CD8-positive, alpha-beta memory T cell (primary cell): ENCODE data around the gene CALU. TPM values are rescaled to one million over a fixed set of nuclear protein-coding genes. Genes with fewer than 3 reads are reported as not detected.
A peak's percentile ranks its signal among the peaks of the same experiment; 100 is the strongest.

Experiments used
- CTCF ChIA-PET: fragments of 350-600 bp; sonication (Branson Sonifier 250); formaldehyde crosslinking; loops from one replicate; lab custom pipeline; 2021; ENCODE audit warnings: antibody characterized with exemption; lab: Charles Lee
- POLR2A ChIA-PET: fragments of 350-600 bp; sonication (Branson Sonifier 250); formaldehyde crosslinking; loops from one replicate; lab custom pipeline; 2021; ENCODE audit warnings: antibody characterized with exemption; lab: Charles Lee
- DNase-seq, 5 donors: peaks; one replicate each; pipeline versions ENCODE4 v3.0.0 to v3.0.0-alpha.2; 2020 to 2022; ENCODE audit warnings: mixed read lengths in 1 of 5
- H3K27ac ChIP-seq: one replicate; pipeline ENCODE4 v1.7.0; 2013; ENCODE audit warnings: low read depth, mild to moderate bottlenecking, low read length, moderate library complexity
- H3K27me3 ChIP-seq: 2 replicates; pipeline ENCODE4 v1.7.0; 2013; ENCODE audit warnings: low read length, mild to moderate bottlenecking; ENCODE audit not compliant: insufficient read depth, poor library complexity, severe bottlenecking
- H3K36me3 ChIP-seq: 2 replicates; pipeline ENCODE4 v1.7.0; 2013; ENCODE audit warnings: mild to moderate bottlenecking, low read length, moderate library complexity; ENCODE audit not compliant: insufficient read depth
- H3K4me1 ChIP-seq: 2 replicates; pipeline ENCODE4 v1.7.0; 2013; ENCODE audit warnings: mild to moderate bottlenecking, low read length, moderate library complexity; ENCODE audit not compliant: insufficient read depth
- H3K4me3 ChIP-seq: 2 replicates; pipeline ENCODE4 v1.7.0; 2013; ENCODE audit warnings: mild to moderate bottlenecking, low read length
- H3K9me3 ChIP-seq: 2 replicates; pipeline ENCODE4 v1.7.0; 2013; ENCODE audit warnings: mild to moderate bottlenecking, low read length
- H3K27ac Mint-ChIP-seq, 8 donors: one replicate each; pipeline ENCODE4 v1.8.0; 2020 to 2021; ENCODE audit warnings: mixed read lengths in 8 of 8, mild to moderate bottlenecking in 6 of 8, inconsistent platforms in 3 of 8, moderate library complexity in 3 of 8
- H3K27me3 Mint-ChIP-seq, 2 donors: one replicate each; pipeline ENCODE4 v1.8.0; 2020 to 2021; ENCODE audit warnings: mixed read lengths in 2 of 2, mild to moderate bottlenecking in 1 of 2, moderate library complexity in 1 of 2
- H3K36me3 Mint-ChIP-seq, 3 donors: one replicate each; pipeline ENCODE4 v1.8.0; 2020 to 2021; ENCODE audit warnings: mixed read lengths in 3 of 3, inconsistent platforms in 1 of 3, mild to moderate bottlenecking in 1 of 3
- H3K4me1 Mint-ChIP-seq, 3 donors: one replicate each; pipeline ENCODE4 v1.8.0; 2020 to 2021; ENCODE audit warnings: mixed read lengths in 3 of 3, inconsistent platforms in 1 of 3, mild to moderate bottlenecking in 1 of 3
- H3K4me3 Mint-ChIP-seq, 7 donors: one replicate each; pipeline ENCODE4 v1.8.0; 2020 to 2021; ENCODE audit warnings: mixed read lengths in 7 of 7, mild to moderate bottlenecking in 6 of 7, moderate library complexity in 4 of 7, inconsistent platforms in 2 of 7
- H3K9me3 Mint-ChIP-seq, 5 donors: one replicate each; pipeline ENCODE4 v1.8.0; 2020 to 2022; ENCODE audit warnings: mixed read lengths in 5 of 5, mild to moderate bottlenecking in 3 of 5, moderate library complexity in 2 of 5, inconsistent platforms in 1 of 5
- polyA plus RNA-seq: library from polyadenylated mRNA; unstranded; fragments of 300-500 nt; fragmentation: Illumina TruSeq; gene quantifications from one replicate; pipeline ENCODE4 v1.2.3, GENCODE V29; 2021
- total RNA-seq, 2 experiments: library from RNA; stranded (reverse); gene quantifications; one replicate each; pipeline ENCODE4 v1.2.3, GENCODE V29; 2021

CALU gene
- 10 to 100 TPM; 51.4 to 52.0 TPM for total RNA-seq
- 28.8 TPM for polyA plus RNA-seq

DNA sequence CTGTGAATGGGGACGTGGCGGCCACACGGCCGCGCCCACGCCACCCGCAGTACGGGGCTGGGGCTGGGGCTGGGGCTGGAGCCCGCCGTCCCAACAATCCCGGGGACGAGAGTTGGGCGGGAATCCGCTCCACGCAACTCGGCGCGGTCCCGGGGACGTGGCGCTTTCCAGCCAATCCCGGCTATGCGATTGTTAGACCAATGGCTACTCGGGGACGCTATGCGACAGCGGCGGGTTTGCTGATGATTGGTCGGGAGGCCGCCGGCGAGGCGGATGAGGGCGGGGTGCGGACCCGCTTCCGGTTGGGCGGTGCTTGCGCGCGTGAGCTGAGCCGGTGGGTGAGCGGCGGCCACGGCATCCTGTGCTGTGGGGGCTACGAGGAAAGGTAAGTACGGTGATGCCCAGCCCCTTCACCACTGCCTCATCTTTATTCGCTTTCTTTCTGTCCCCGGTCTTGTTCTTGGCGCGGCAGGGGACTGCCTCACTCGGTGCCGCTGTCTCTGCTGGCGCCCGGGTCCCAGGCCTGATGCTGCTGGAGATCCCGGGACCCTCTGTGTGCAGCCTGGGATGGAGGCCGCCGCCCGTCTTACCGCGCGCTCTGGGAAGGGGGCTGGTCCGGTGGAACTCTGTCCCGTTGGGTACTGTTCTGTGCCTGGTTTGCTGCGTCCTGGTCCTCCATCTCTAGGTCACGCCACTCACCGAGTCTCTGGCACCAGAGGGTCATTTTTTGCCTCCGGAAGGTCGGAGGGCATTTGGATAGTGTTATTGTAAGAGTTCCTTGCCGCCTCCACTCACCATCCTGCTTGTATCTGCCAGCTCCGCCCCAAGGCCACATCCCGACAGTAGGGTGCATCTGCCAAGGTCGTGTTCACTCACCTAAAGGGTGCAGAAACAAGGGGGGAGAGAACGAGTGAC lies at the start of gene CALU:
CALU (plus strand) TSS at position 312 of the 915 bp plus-strand sequence. CDS start 9,225 bp downstream, outside the sequence.
- H3K4me3 Mint-ChIP-seq, result peak within 1 kb of the TSS; percentile 94 to 100 (median 99)
- no peaks in the 10 kb centered on the region for H3K27me3 Mint-ChIP-seq
- no peaks in the 10 kb centered on the region for H3K9me3 Mint-ChIP-seq
- H3K4me1 ChIP-seq, result peaks cover 27% of the 10 kb centered on the region
- H3K4me3 ChIP-seq, result peak within 1 kb of the TSS; percentile 96
- H3K9me3 ChIP-seq, result no peaks in the 10 kb centered on the region
- H3K27ac ChIP-seq, result peak within 1 kb of the TSS; percentile 98
- peak; percentile 93 to 96 (median 94) for DNase-seq
- H3K27me3 ChIP-seq, result no peaks in the 10 kb centered on the region
- peaks cover 43 to 57% (median 52%) of the 10 kb centered on the region in 3 donors for H3K4me1 Mint-ChIP-seq
- POLR2A ChIA-PET, result interaction anchor here (0.5 to 1.1 kb wide), 3 partner anchors 23 to 52 kb away, joined by 3 to 7 read pairs (median 4); no protein-coding TSS in a partner anchor
- CTCF ChIA-PET, result interaction anchor here (0.8 to 1.3 kb wide), 6 partner anchors 10 to 312 kb away, joined by 3 to 5 read pairs (median 3); no protein-coding TSS in a partner anchor
- H3K27ac Mint-ChIP-seq, result peak within 1 kb of the TSS; percentile 91 to 99 (median 98)
- H3K36me3 ChIP-seq, result no peaks in the 10 kb centered on the region
- H3K36me3 Mint-ChIP-seq, result peaks cover 0 to 13% (median 0%) of the 10 kb centered on the region in 3 donors

GRCh38 chr7:128691227-128691626 lies 47.9 kb upstream of the CALU start:
- Mint-ChIP-seq H3K9me3 (no peaks in the 10 kb centered on the region), H3K36me3 (peaks cover 0 to 5% (median 0%) of the 10 kb centered on the region in 3 donors), H3K4me3 (no peak overlapping the region), H3K4me1 (no peaks in the 10 kb centered on the region), H3K27me3 (peaks cover 7 to 47% of the 10 kb centered on the region in 2 donors), H3K27ac (no peak overlapping the region)
- DNase-seq, result no peak
- POLR2A ChIA-PET, result no interaction called here
- Histone ChIP-seq H3K9me3 (no peaks in the 10 kb centered on the region), H3K27me3 (peaks cover 1% of the 10 kb centered on the region), H3K27ac (no peak overlapping the region), H3K4me3 (no peak overlapping the region), H3K36me3 (no peaks in the 10 kb centered on the region), H3K4me1 (no peaks in the 10 kb centered on the region)
- CTCF ChIA-PET, result no interaction called here

GRCh38 chr7:128692623-128693270 lies 46.4 kb upstream of the CALU start:
- POLR2A ChIA-PET, result no interaction called here

DNA sequence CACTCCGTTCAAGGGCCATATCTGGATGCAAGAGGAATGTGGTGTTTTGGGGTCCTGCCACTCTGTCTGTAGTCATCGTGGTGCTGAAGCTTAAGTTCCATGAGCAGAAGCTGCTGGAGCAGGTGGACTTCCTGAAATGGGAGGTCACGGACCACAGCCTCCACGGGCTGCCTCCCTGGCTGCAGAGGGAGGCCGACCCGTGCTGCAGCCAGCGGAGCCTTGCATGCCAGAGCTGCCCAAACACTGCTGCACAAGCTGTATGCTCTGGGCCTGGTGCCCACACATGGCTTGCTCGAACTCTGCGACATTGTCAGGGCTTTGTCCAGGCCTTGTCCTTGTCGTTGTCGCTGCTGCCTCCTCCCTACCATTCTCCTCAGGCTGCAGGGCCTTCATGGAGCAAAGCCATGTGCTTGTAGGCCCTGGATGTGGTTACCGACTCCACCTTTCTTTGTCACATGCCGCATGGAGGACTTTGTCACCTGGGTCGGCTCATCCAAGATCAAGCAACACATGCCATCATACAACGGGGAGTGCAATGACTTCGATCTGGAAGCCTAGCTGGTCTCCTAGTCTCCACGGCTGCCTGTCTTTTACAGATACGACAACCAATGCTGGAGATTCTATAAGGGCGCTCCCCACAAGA lies 45.7 kb upstream of the CALU start:
- no peaks in the 10 kb centered on the region for H3K36me3 ChIP-seq
- no peak overlapping the region for H3K27ac ChIP-seq
- no peak overlapping the region for H3K4me3 ChIP-seq
- Mint-ChIP-seq H3K27ac (no peak overlapping the region), H3K9me3 (no peaks in the 10 kb centered on the region), H3K36me3 (no peaks in the 10 kb centered on the region), H3K27me3 (peaks cover 23 to 69% of the 10 kb centered on the region in 2 donors), H3K4me3 (no peak overlapping the region), H3K4me1 (peaks cover 8 to 15% (median 14%) of the 10 kb centered on the region in 3 donors)
- peaks cover 23% of the 10 kb centered on the region for H3K27me3 ChIP-seq
- H3K4me1 ChIP-seq, result no peaks in the 10 kb centered on the region
- POLR2A ChIA-PET, result no interaction called here
- CTCF ChIA-PET, result no interaction called here
- no peaks in the 10 kb centered on the region for H3K9me3 ChIP-seq
- no peak for DNase-seq

More at GRCh38 chr7:128692623-128693270, 46.4 kb upstream of the CALU start:
- Histone ChIP-seq H3K4me3 (no peak overlapping the region), H3K27ac (no peak overlapping the region), H3K36me3 (no peaks in the 10 kb centered on the region), H3K4me1 (no peaks in the 10 kb centered on the region), H3K9me3 (no peaks in the 10 kb centered on the region), H3K27me3 (peaks cover 16% of the 10 kb centered on the region)
- H3K4me3 Mint-ChIP-seq, result no peak overlapping the region
- peaks cover 5 to 9% (median 7%) of the 10 kb centered on the region in 3 donors for H3K4me1 Mint-ChIP-seq
- H3K36me3 Mint-ChIP-seq, result no peaks in the 10 kb centered on the region
- no peak for DNase-seq
- H3K27ac Mint-ChIP-seq, result no peak overlapping the region
- CTCF ChIA-PET, result no interaction called here
- H3K9me3 Mint-ChIP-seq, result no peaks in the 10 kb centered on the region
- peaks cover 17 to 62% of the 10 kb centered on the region in 2 donors for H3K27me3 Mint-ChIP-seq

DNA sequence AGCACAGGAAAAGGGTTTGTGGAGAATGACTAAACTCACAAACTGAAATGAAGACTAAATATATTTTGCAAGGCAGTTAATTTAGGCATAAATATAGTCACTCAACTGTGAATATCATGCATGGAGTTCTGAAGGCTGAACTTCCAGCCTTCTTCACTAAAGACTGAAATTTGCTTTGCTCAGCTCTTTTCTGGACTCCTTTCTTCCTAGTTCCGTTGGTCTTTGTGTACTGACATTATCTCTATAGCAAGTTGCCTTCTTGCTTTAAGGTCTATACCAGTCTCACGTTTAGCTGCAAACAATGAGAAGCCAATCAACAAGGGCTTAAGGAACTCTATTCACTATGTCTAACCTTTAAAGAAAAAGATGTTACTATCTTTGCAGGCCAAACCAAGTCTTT lies 44.4 kb upstream of the CALU start:
- no peak for DNase-seq
- Mint-ChIP-seq H3K27ac (no peak overlapping the region), H3K4me1 (peaks cover 8 to 15% (median 14%) of the 10 kb centered on the region in 3 donors), H3K9me3 (no peaks in the 10 kb centered on the region), H3K27me3 (peaks cover 30 to 81% of the 10 kb centered on the region in 2 donors), H3K36me3 (no peaks in the 10 kb centered on the region), H3K4me3 (no peak overlapping the region)
- H3K27ac ChIP-seq, result no peak overlapping the region
- no peaks in the 10 kb centered on the region for H3K4me1 ChIP-seq
- ChIA-PET POLR2A (no interaction called here), CTCF (no interaction called here)
- no peaks in the 10 kb centered on the region for H3K9me3 ChIP-seq
- peaks cover 26% of the 10 kb centered on the region for H3K27me3 ChIP-seq
- H3K4me3 ChIP-seq, result no peak overlapping the region
- no peaks in the 10 kb centered on the region for H3K36me3 ChIP-seq

DNA sequence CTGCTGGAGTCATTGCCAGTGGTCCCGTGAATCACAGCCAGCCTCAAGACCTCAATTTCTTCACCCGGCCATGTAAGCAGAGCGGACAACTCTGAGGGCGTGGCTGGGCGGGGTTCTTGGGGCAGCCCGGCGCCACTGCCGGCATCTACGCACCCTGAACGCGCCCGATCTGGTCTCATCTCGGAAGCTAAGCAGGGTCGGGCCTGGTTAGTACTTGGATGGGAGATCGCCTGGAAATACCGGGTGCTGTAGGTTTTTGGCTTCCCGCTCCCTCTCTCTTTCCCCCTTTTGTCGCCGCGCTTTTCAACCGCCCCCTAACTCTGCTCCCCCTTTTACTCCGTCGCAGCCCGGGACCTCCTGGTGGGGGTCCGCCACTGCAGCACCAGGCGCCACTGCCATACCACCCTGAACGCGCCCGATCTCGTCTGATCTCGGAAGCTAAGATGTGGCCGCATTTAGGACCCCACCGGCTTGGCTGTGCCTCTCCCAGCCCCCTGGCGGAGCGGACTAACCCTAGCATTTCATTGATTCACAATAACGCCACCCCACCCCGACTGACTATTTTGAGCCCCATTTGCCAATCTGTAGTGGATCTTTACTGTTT lies 41.8 kb upstream of the CALU start:
- H3K36me3 Mint-ChIP-seq, result no peaks in the 10 kb centered on the region
- Histone ChIP-seq H3K36me3 (no peaks in the 10 kb centered on the region), H3K27me3 (peaks cover 32% of the 10 kb centered on the region), H3K9me3 (no peaks in the 10 kb centered on the region), H3K4me3 (peak overlapping the region; percentile 32), H3K4me1 (no peaks in the 10 kb centered on the region), H3K27ac (no peak overlapping the region)
- peaks cover 45 to 81% of the 10 kb centered on the region in 2 donors for H3K27me3 Mint-ChIP-seq
- peaks cover 8 to 15% (median 14%) of the 10 kb centered on the region in 3 donors for H3K4me1 Mint-ChIP-seq
- H3K27ac Mint-ChIP-seq, result peak overlapping the region in 1 of 8 donors; percentile 51
- POLR2A ChIA-PET, result no interaction called here
- H3K9me3 Mint-ChIP-seq, result no peaks in the 10 kb centered on the region
- peak in 3 of 5 donors; percentile 28 to 44 (median 29) for DNase-seq
- H3K4me3 Mint-ChIP-seq, result peak overlapping the region in 6 of 7 donors; percentile 28 to 79 (median 72)
- CTCF ChIA-PET, result no interaction called here

GRCh38 chr7:128699196-128699712 lies 39.9 kb upstream of the CALU start:
- ChIA-PET CTCF (interaction anchor here (0.6 kb wide), 1 partner anchor 44 kb away, joined by 3 read pairs; no protein-coding TSS in a partner anchor), POLR2A (interaction anchor here (0.8 kb wide), 1 partner anchor 167 kb away, joined by 4 read pairs; no protein-coding TSS in a partner anchor)
- H3K9me3 ChIP-seq, result no peaks in the 10 kb centered on the region
- H3K4me3 ChIP-seq, result no peak overlapping the region
- H3K36me3 Mint-ChIP-seq, result no peaks in the 10 kb centered on the region
- no peak overlapping the region for H3K27ac ChIP-seq
- H3K27me3 ChIP-seq, result peaks cover 32% of the 10 kb centered on the region
- no peak for DNase-seq
- H3K4me1 Mint-ChIP-seq, result peaks cover 8 to 15% (median 14%) of the 10 kb centered on the region in 3 donors
- no peaks in the 10 kb centered on the region for H3K4me1 ChIP-seq
- no peak overlapping the region for H3K27ac Mint-ChIP-seq
- H3K9me3 Mint-ChIP-seq, result no peaks in the 10 kb centered on the region
- H3K4me3 Mint-ChIP-seq, result no peak overlapping the region
- H3K27me3 Mint-ChIP-seq, result peaks cover 45 to 65% of the 10 kb centered on the region in 2 donors
- no peaks in the 10 kb centered on the region for H3K36me3 ChIP-seq
